Globus pallidus (tissue), 1 donor: ENCODE measurements around the gene SCT.

Experiments used
- DNase-seq: peaks from one replicate; pipeline ENCODE4 v3.0.0-alpha.2; 2015; ENCODE audit warnings: low spot score

The SCT gene

DNA sequence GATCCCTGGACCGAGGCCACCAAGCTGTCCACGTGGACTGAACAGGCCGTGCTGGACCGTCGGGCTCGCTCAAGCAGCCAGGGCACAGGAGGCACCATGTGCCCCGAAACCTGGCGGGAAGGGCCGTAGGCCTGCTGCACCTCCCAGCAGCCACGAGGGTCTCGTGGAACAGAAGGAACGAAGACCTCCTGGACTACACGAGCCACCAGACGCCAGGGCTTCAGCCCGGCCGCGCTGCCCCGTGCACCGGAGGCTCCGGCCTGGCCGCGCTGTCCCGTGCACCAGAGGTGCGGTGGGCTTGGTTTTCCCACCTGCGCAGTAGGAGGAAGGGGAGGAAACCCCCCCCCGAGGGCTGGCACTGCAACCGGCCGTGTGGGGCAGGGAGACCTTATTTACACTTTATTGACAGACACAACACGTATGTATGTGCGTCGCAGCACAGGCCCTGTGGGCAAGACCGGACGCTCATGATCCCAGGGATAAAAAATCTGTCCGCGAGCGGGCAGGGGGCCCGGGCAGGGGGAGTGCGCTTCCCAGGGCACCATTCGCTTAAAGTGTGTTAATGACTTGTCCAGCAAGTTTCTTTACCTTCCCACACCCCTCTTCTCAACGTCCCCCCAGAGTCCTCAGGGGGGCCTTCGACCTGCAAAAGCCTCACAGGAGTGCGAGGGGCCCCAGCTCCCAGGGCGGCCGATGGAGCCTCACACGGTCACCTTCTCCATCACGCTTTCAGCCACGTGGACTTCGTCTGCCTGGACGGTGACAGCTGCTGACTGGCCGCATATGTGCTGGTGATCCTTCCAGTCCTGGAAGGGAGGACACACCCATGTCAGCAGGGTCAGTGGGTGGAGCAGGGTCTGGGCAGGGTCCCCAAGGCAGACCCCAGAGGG, 17.1 kb upstream of the SCT start:
- DNase-seq = no peak

GRCh38 chr11:643366-643765, 16.4 kb upstream of the SCT start:
- DNase-seq = no peak

GRCh38 chr11:641806-642370, 14.9 kb upstream of the SCT start:
- DNase-seq = no peak

GRCh38 chr11:640021-640706, 13.2 kb upstream of the SCT start:
- DNase-seq = no peak

GRCh38 chr11:639332-639955, 12.5 kb upstream of the SCT start:
- no peak for DNase-seq

DNA sequence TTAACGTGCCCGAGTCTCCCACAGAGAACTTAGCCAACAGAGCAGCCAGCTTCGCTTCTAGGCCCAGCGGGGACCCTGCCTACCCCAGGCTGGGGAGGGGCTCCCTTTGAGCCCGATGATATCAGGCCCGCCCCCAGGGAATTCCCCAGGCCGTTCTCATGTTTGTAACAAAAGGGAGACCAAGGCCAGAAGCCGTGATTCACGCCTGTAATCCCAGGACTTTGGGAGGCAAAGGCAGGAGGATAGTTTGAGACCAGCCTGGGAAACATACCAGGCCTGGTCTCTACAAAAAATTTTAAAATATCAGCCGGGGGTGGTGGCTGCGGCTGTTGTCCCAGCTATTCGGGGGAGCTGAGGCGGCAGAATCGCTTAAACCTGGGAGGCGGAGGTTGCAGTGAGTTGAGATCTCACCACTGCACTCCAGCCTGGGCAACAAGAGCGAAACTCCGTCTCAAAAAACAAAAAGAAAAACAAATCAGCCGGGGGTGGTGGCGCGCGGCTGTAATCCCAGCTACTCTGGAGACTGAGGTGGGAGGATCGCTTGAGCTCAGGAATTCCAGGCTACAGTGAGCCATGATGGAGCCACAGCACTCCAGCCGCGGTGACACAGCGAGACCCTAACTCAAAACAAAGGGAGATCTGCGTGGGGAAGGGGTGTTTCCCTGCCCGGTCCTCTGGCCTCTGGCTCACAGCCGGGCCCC, 11.8 kb upstream of the SCT start:
- no peak for DNase-seq

- DNase-seq = no peak
Measured at GRCh38 chr11:637593-638521, 10.9 kb upstream of the SCT start.

GRCh38 chr11:637333-637592, 10.3 kb upstream of the SCT start:
- DNase-seq = no peak

- DNase-seq = no peak
Measured at GRCh38 chr11:636511-637332, 9.7 kb upstream of the SCT start, which contains the start of gene DRD4. Gene DRD4 (plus strand): TSS chr11:637269. CDS start chr11:637305, 36 bp downstream.

- DNase-seq = no peak
Measured at GRCh38 chr11:635945-636510, 9.0 kb upstream of the SCT start.

DNA sequence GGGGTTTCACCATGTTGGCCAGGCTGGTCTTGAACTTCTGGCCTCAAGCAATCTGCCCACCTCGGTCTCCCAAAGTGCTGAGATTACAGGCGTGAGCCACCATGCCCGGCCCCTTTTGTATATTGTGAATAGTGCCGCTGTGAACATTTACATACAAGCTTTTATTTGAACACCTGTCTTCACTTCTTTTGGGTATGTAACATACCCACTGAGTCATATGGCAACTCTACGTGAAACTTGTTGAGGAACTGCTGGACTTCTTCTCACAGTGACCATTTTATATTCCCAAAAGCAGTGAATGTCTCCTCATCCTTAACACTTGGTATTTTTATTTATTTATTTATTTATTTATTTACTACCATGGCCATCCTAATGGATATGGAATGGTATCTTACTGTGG, 3.9 kb upstream of the SCT start:
- no peak for DNase-seq

DNA sequence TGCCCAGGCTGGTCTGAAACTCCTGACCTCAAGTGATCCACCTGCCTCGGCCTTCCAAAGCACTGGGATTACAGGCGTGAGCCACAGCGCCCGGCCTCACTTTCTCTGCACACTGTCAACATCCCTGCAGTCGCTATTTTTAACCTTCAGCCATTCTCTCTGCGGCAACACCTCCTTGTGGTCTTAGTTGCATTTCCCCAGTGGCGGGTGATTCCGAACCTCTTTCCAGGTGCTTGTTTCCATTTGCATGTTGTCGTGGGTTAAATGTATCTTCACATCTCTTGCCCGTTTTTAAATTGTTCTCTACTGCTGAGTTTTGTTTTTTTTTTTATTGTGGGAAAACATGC, 2.2 kb upstream of the SCT start:
- DNase-seq = no peak

DNA sequence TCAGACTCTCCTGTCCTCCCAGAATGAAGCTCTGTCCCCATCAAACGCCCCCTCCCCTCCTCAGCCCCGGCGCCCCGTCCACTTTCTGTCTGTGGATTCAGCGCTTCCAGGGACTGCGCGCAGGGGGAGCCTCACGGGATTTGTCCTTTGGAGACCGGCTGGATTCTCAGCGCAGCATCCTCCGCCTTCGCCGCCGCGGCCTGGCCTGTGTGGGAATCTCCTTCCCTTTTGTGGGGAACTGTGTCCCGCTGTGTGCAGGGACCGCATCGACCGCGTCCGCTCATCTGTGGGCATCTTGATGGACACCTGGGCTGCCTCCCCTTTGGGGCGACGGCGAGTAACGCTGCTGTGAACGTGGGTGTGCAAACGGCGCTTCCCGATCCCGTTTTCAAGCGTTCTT, 1.1 kb upstream of the SCT start:
- no peak for DNase-seq

- no peak for DNase-seq
Measured at GRCh38 chr11:627308-627576, 261 bp upstream of the SCT start.

GRCh38 chr11:625636-626268, 1.2 kb downstream of the SCT start:
- DNase-seq = no peak

GRCh38 chr11:624705-625635, 2.0 kb downstream of the SCT start, which contains the start of gene CDHR5:
Gene CDHR5 (minus strand): TSS chr11:624955. CDS start chr11:624902, 53 bp downstream.
- DNase-seq = no peak

GRCh38 chr11:623999-624704, 2.8 kb downstream of the SCT start:
- no peak for DNase-seq

- DNase-seq = no peak
Measured at GRCh38 chr11:623349-623869, 3.6 kb downstream of the SCT start.
